Astrocyte (in vitro differentiated cells and primary cell): Measurements from ENCODE around the gene FHIT.

Source experiments
- EZH2 ChIP-seq: IDR thresholded peaks from 2 replicates; pipeline ENCODE4 v1.6.1; 2012; ENCODE audit warnings: mild to moderate bottlenecking, low read length, inconsistent platforms; ENCODE audit not compliant: insufficient read depth
- TF ChIP-seq, protein P1 (sequence below): IDR thresholded peaks from 2 replicates; pipeline ENCODE4 v1.5.1; 2011; ENCODE audit warnings: low read depth, mild to moderate bottlenecking, inconsistent platforms, low read length, moderate library complexity; ENCODE audit not compliant: insufficient read depth

- TF ChIP-seq, protein P1, sequence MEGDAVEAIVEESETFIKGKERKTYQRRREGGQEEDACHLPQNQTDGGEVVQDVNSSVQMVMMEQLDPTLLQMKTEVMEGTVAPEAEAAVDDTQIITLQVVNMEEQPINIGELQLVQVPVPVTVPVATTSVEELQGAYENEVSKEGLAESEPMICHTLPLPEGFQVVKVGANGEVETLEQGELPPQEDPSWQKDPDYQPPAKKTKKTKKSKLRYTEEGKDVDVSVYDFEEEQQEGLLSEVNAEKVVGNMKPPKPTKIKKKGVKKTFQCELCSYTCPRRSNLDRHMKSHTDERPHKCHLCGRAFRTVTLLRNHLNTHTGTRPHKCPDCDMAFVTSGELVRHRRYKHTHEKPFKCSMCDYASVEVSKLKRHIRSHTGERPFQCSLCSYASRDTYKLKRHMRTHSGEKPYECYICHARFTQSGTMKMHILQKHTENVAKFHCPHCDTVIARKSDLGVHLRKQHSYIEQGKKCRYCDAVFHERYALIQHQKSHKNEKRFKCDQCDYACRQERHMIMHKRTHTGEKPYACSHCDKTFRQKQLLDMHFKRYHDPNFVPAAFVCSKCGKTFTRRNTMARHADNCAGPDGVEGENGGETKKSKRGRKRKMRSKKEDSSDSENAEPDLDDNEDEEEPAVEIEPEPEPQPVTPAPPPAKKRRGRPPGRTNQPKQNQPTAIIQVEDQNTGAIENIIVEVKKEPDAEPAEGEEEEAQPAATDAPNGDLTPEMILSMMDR = no peak
- TF ChIP-seq EZH2 = no peak
Measured at GRCh38 chr3:60160111-60160821, 1091.0 kb downstream of the FHIT start.
